Endothelial cell of umbilical vein (primary cell): ENCODE results near the gene CIBAR2. TPM values are rescaled to one million over a fixed set of nuclear protein-coding genes. Genes with fewer than 3 reads are reported as not detected.

Source experiments
- BruUV-seq: library from RNA; stranded (reverse); fragments of 400-500 nt; replicated peaks from 2 replicates; lab custom pipeline; 2021; lab: Mats Ljungman, UMichigan
- CTCF ChIA-PET: fragments of 300-600, 350-600 bp; sonication (Branson Sonifier 250); formaldehyde crosslinking; loops from one replicate; lab custom pipeline; 2021; ENCODE audit warnings: antibody characterized with exemption, inconsistent platforms; lab: Charles Lee
- POLR2A ChIA-PET: fragments of 300-600, 350-600 bp; sonication (Branson Sonifier 250); formaldehyde crosslinking; loops from one replicate; lab custom pipeline; 2021; ENCODE audit warnings: antibody characterized with exemption, inconsistent platforms; lab: Charles Lee
- DNase-seq: peaks from one replicate; pipeline ENCODE4 v3.0.0-alpha.2; 2011; ENCODE audit warnings: low read depth, low spot score
- FAIRE-seq: peaks from 2 replicates; lab custom pipeline; 2011; peaks lifted over from hg19 to GRCh38; lab: Jason Lieb, UNC
- H2AFZ ChIP-seq: 2 replicates; pipeline ENCODE4 v1.6.0; 2012; ENCODE audit warnings: low read depth, low read length, control low read depth, inconsistent platforms
- H3K27ac ChIP-seq: 2 replicates; pipeline ENCODE4 v1.5.1; 2011; ENCODE audit warnings: low read depth, mild to moderate bottlenecking, control low read depth, low read length, moderate library complexity; ENCODE audit not compliant: insufficient read depth
- H3K27me3 ChIP-seq, 2 experiments: 2 replicates each; pipeline versions ENCODE4 v1.6.0 to v1.6.1; 2011; ENCODE audit warnings: low read length in 2 of 2, mixed read lengths in 1 of 2; ENCODE audit not compliant: control insufficient read depth in 2 of 2, insufficient read depth in 2 of 2
- H3K36me3 ChIP-seq, 2 experiments: 2 replicates in 1 of 2; 3 replicates in 1 of 2; pipeline ENCODE4 v1.5.1; 2011; ENCODE audit warnings: low read length in 2 of 2, mild to moderate bottlenecking in 1 of 2, moderate library complexity in 1 of 2; ENCODE audit not compliant: control insufficient read depth in 2 of 2, insufficient read depth in 2 of 2; ENCODE audit errors: extremely low read depth in 1 of 2
- H3K4me1 ChIP-seq: 3 replicates; pipeline ENCODE4 v1.5.1; 2011; ENCODE audit warnings: mild to moderate bottlenecking, low read length; ENCODE audit not compliant: control insufficient read depth, insufficient read depth; ENCODE audit errors: extremely low read depth
- H3K4me2 ChIP-seq: 2 replicates; pipeline ENCODE4 v1.6.1; 2011; ENCODE audit warnings: low read length, control low read depth, mixed read lengths; ENCODE audit not compliant: insufficient read depth
- H3K4me3 ChIP-seq, 3 experiments: fragments of 200-600 bp in 1 of 3; sonication (generic), shearing (Covaris generic) in 1 of 3; replicated peaks in 1 of 3; 2 replicates each; pipeline ENCODE4 v1.5.1; 2011 to 2016; ENCODE audit warnings: control low read depth in 3 of 3, low read length in 3 of 3, mild to moderate bottlenecking in 2 of 3, inconsistent platforms in 1 of 3, low read depth in 1 of 3, moderate library complexity in 1 of 3; ENCODE audit not compliant: insufficient read depth in 1 of 3
- H3K79me2 ChIP-seq: 2 replicates; pipeline ENCODE4 v1.6.0; 2012; ENCODE audit warnings: low read length, inconsistent platforms; ENCODE audit not compliant: control insufficient read depth, insufficient read depth
- H3K9ac ChIP-seq: replicated peaks from 2 replicates; pipeline ENCODE3; 2011; ENCODE audit warnings: low read length, control low read depth; ENCODE audit not compliant: insufficient read depth; ENCODE audit errors: extremely low read depth
- H3K9me1 ChIP-seq: replicated peaks from 3 replicates; pipeline ENCODE4 v1.6.0; 2011; ENCODE audit warnings: mild to moderate bottlenecking, low read length; ENCODE audit not compliant: control insufficient read depth, insufficient read depth; ENCODE audit errors: extremely low read depth
- H3K9me3 ChIP-seq: replicated peaks from 2 replicates; pipeline ENCODE4 v1.5.1; 2012; ENCODE audit warnings: low read length, inconsistent platforms; ENCODE audit not compliant: control insufficient read depth, insufficient read depth
- H4K20me1 ChIP-seq: replicated peaks from 2 replicates; pipeline ENCODE3; 2011; ENCODE audit warnings: mild to moderate bottlenecking, low read length; ENCODE audit not compliant: control insufficient read depth, insufficient read depth; ENCODE audit errors: extremely low read depth
- CTCF ChIP-seq, 2 donors: IDR thresholded peaks; 1 replicate in 1 of 2; 2 replicates in 1 of 2; pipeline ENCODE4 v1.5.1; 2011; ENCODE audit warnings: low read length in 2 of 2, mild to moderate bottlenecking in 2 of 2, moderate library complexity in 2 of 2, control low read depth in 1 of 2, inconsistent platforms in 1 of 2, low read depth in 1 of 2; ENCODE audit not compliant: insufficient read depth in 1 of 2; ENCODE audit errors: extremely low read depth in 1 of 2
- EZH2 ChIP-seq: IDR thresholded peaks from 2 replicates; pipeline ENCODE4 v1.6.1; 2012; ENCODE audit warnings: borderline replicate concordance, low read depth, mild to moderate bottlenecking, moderate library complexity, low read length, inconsistent platforms; ENCODE audit not compliant: severe bottlenecking
- FOS ChIP-seq: IDR thresholded peaks from 2 replicates; pipeline ENCODE4 v1.6.1; 2011; ENCODE audit warnings: mild to moderate bottlenecking, low read length, moderate library complexity, borderline replicate concordance; ENCODE audit not compliant: insufficient read depth
- GATA2 ChIP-seq: IDR thresholded peaks from 2 replicates; pipeline ENCODE4 v1.7.0; 2011; ENCODE audit warnings: low read depth, mild to moderate bottlenecking, moderate library complexity, mixed read lengths, low read length; ENCODE audit not compliant: insufficient read length, insufficient read depth
- JUN ChIP-seq: IDR thresholded peaks from 2 replicates; pipeline ENCODE4 v1.6.1; 2011; ENCODE audit warnings: borderline replicate concordance, low read depth; ENCODE audit not compliant: insufficient read length, insufficient read depth
- MAX ChIP-seq: IDR thresholded peaks from 2 replicates; pipeline ENCODE4 v1.6.1; 2011; ENCODE audit not compliant: insufficient read depth, insufficient read length
- MYC ChIP-seq: IDR thresholded peaks from one replicate; pipeline ENCODE4 v1.6.1; 2011; ENCODE audit warnings: mild to moderate bottlenecking, low read depth, low read length
- POLR2A ChIP-seq: IDR thresholded peaks from 2 replicates; pipeline ENCODE4 v1.6.1; 2012; ENCODE audit warnings: low read depth, mild to moderate bottlenecking, control low read depth, low read length
- POLR2AphosphoS5 ChIP-seq: IDR thresholded peaks from 2 replicates; pipeline ENCODE4 v1.6.1; 2012; ENCODE audit warnings: low read depth, mild to moderate bottlenecking, control low read depth, low read length, moderate library complexity; ENCODE audit not compliant: insufficient read depth
- dilution Hi-C: fragments of 300-500 bp; cut with MboI; formaldehyde crosslinking; loops from one replicate; pipeline ENCODE4 v1.15.0; 2019; ENCODE audit warnings: low sequenced_read_pairs; ENCODE audit not compliant: extremely low pct_ligation_motif_present
- intact Hi-C: fragments of 100-400 bp; cut with micrococcal nuclease; formaldehyde crosslinking; loops from one replicate; pipeline ENCODE4 v1.10.0; 2022
- polyA plus RNA-seq, 4 experiments: library from polyadenylated mRNA; depleted of rRNA in 3 of 4; stranded (reverse) in 3 of 4; unstranded in 1 of 4; fragments of >200 nt; gene quantifications; 2 replicates each; pipeline versions ENCODE4 v1.2.1 to v1.2.3, GENCODE V29; 2011 to 2012; ENCODE audit warnings: missing spikeins in 1 of 4
- total RNA-seq: library from RNA; stranded (reverse); gene quantifications from 2 replicates; pipeline ENCODE4 v1.2.3, GENCODE V29; 2021

Gene CIBAR2
- total and polyA plus RNA-seq, 2 donors (not counting 3 experiments of a cell fraction or from before 2014, with no cell fraction given) = 0.07 TPM; not detected in 1

- Histone ChIP-seq H3K27me3 (peaks cover 4 to 7% of the 10 kb centered on the region in 2 experiments), H3K4me2 (no peak overlapping the region), H3K9me1 (no peaks in the 10 kb centered on the region), H3K27ac (no peak overlapping the region), H3K4me1 (no peaks in the 10 kb centered on the region), H4K20me1 (no peaks in the 10 kb centered on the region), H3K79me2 (no peaks in the 10 kb centered on the region), H3K36me3 (no peaks in the 10 kb centered on the region), H3K9me3 (no peaks in the 10 kb centered on the region), H3K4me3 (no peak overlapping the region), H3K9ac (no peak overlapping the region), H2AFZ (no peak overlapping the region)
- no peak for FAIRE-seq
- POLR2A ChIA-PET = no interaction called here
- dilution Hi-C loops (no loop called here), intact Hi-C loops (loop anchor here (5.0 to 10.0 kb wide), 2 partner anchors 58 to 330 kb away; partner anchors contain the start of gene KIAA0513)
- no TSS peak for BruUV-seq
- TF ChIP-seq MYC (no peak), FOS (no peak), POLR2A (no peak), CTCF (IDR thresholded peaks at IDR 0.05; ENCODE audit: extremely low read depth in 1 of 2, insufficient read depth in 1 of 2, low read depth in 1 of 2, low read length in 2 of 2) (no peak), GATA2 (no peak), JUN (no peak), POLR2AphosphoS5 (no peak), EZH2 (no peak), MAX (no peak)
- no peak for DNase-seq
- CTCF ChIA-PET = interaction anchor here (1.1 to 3.7 kb wide), 5 partner anchors 29 to 330 kb away, joined by 3 to 123 read pairs (median 32); partner anchors contain the start of gene KIAA0513
Observed at GRCh38 chr16:85084841-85085510, 27.3 kb downstream of the CIBAR2 start.
